ENCODE data around the gene ZNF526. TPM values are rescaled to one million over a fixed set of nuclear protein-coding genes. Genes with fewer than 3 reads are reported as not detected.
A peak's percentile ranks its signal among the peaks of the same experiment; 100 is the strongest.

The ZNF526 gene
- total and polyA plus RNA-seq, 5 experiments from 2014 or later: 3.9 to 20.1 (median 8.1) TPM

- no peak for ATAC-seq
- no peak for DNase-seq
- H3K27me3 Mint-ChIP-seq: no peaks in the 10 kb centered on the region
- peaks cover 0 to 29% (median 0%) of the 10 kb centered on the region in 3 donors for H3K36me3 Mint-ChIP-seq
- peak overlapping the region in 1 of 10 donors; percentile 4 for H3K27ac Mint-ChIP-seq
- POLR2A ChIA-PET: interaction anchor here (0.9 kb wide), 1 partner anchor 28 kb away, joined by 4 read pairs; no protein-coding TSS in a partner anchor
- no peaks in the 10 kb centered on the region for H3K9me3 Mint-ChIP-seq
- no peak overlapping the region for H3K4me3 Mint-ChIP-seq
- peaks cover 20 to 61% (median 40%) of the 10 kb centered on the region in 4 donors for H3K4me1 Mint-ChIP-seq
These were observed 52.4 kb downstream of the ZNF526 start for GRCh38 chr19:42272535-42272897.

GRCh38 chr19:42272989-42273406 lies 52.9 kb downstream of the ZNF526 start:
- H3K4me3 Mint-ChIP-seq: no peak overlapping the region
- POLR2A ChIA-PET: interaction anchor here (0.9 kb wide), 1 partner anchor 29 kb away, joined by 4 read pairs; no protein-coding TSS in a partner anchor
- H3K27ac Mint-ChIP-seq: peak overlapping the region in 1 of 10 donors; percentile 4
- DNase-seq (no peak), ATAC-seq (no peak)
- H3K9me3 Mint-ChIP-seq: no peaks in the 10 kb centered on the region
- H3K36me3 Mint-ChIP-seq: peaks cover 0 to 29% (median 0%) of the 10 kb centered on the region in 3 donors
- H3K4me1 Mint-ChIP-seq: peaks cover 21 to 58% (median 41%) of the 10 kb centered on the region in 4 donors
- no peaks in the 10 kb centered on the region for H3K27me3 Mint-ChIP-seq

GRCh38 chr19:42273407-42274064 lies 53.4 kb downstream of the ZNF526 start:
- Mint-ChIP-seq H3K9me3 (no peaks in the 10 kb centered on the region), H3K4me1 (peaks cover 27 to 61% (median 44%) of the 10 kb centered on the region in 4 donors), H3K4me3 (no peak overlapping the region), H3K36me3 (peaks cover 0 to 29% (median 0%) of the 10 kb centered on the region in 3 donors), H3K27ac (peak overlapping the region in 2 of 10 donors; percentile 33 to 35), H3K27me3 (no peaks in the 10 kb centered on the region)
- no peak for ATAC-seq
- POLR2A ChIA-PET: interaction anchor here (0.5 to 1.0 kb wide), 3 partner anchors 9 to 176 kb away, joined by 3 to 4 read pairs (median 3); no protein-coding TSS in a partner anchor
- DNase-seq: no peak

- POLR2A ChIA-PET: interaction anchor here (0.5 to 1.0 kb wide), 3 partner anchors 8 to 176 kb away, joined by 3 to 4 read pairs (median 4); no protein-coding TSS in a partner anchor
- Mint-ChIP-seq H3K27me3 (no peaks in the 10 kb centered on the region), H3K36me3 (peaks cover 0 to 29% (median 0%) of the 10 kb centered on the region in 3 donors), H3K4me3 (no peak overlapping the region), H3K4me1 (peaks cover 32 to 67% (median 50%) of the 10 kb centered on the region in 4 donors), H3K27ac (no peak overlapping the region), H3K9me3 (no peaks in the 10 kb centered on the region)
- DNase-seq: no peak
- ATAC-seq: no peak
These were observed 54.1 kb downstream of the ZNF526 start for GRCh38 chr19:42274065-42274682.

- Mint-ChIP-seq H3K27me3 (no peaks in the 10 kb centered on the region), H3K4me1 (peaks cover 35 to 67% (median 52%) of the 10 kb centered on the region in 4 donors), H3K4me3 (peak overlapping the region in 1 of 10 donors; percentile 75), H3K27ac (peak overlapping the region in 6 of 10 donors; percentile 15 to 60 (median 30)), H3K9me3 (no peaks in the 10 kb centered on the region), H3K36me3 (peaks cover 0 to 29% (median 0%) of the 10 kb centered on the region in 3 donors)
- POLR2A ChIA-PET: interaction anchor here (0.5 kb wide), 1 partner anchor 118 kb away, joined by 4 read pairs; no protein-coding TSS in a partner anchor
- DNase-seq (no peak), ATAC-seq (no peak)
These were observed 55.0 kb downstream of the ZNF526 start for GRCh38 chr19:42275103-42275502.

GRCh38 chr19:42275517-42275916 lies 55.4 kb downstream of the ZNF526 start:
- Mint-ChIP-seq H3K9me3 (no peaks in the 10 kb centered on the region), H3K4me3 (peak overlapping the region in 2 of 10 donors; percentile 4 to 75), H3K27ac (peak overlapping the region in 2 of 10 donors; percentile 14 to 48), H3K36me3 (peaks cover 0 to 29% (median 0%) of the 10 kb centered on the region in 3 donors), H3K4me1 (peaks cover 33 to 64% (median 51%) of the 10 kb centered on the region in 4 donors), H3K27me3 (no peaks in the 10 kb centered on the region)
- DNase-seq (no peak), ATAC-seq (no peak)
- POLR2A ChIA-PET: no interaction called here

- Mint-ChIP-seq H3K27ac (peak overlapping the region in 5 of 10 donors; percentile 14 to 70 (median 24)), H3K4me1 (peaks cover 29 to 58% (median 48%) of the 10 kb centered on the region in 4 donors), H3K36me3 (peaks cover 0 to 29% (median 0%) of the 10 kb centered on the region in 3 donors), H3K9me3 (no peaks in the 10 kb centered on the region), H3K4me3 (peak overlapping the region in 2 of 10 donors; percentile 22 to 68), H3K27me3 (no peaks in the 10 kb centered on the region)
- ATAC-seq: no peak
- POLR2A ChIA-PET: no interaction called here
- DNase-seq: no peak
These were observed 56.2 kb downstream of the ZNF526 start for GRCh38 chr19:42276284-42276683.

- DNase-seq (no peak), ATAC-seq (no peak)
- Mint-ChIP-seq H3K9me3 (no peaks in the 10 kb centered on the region), H3K36me3 (peaks cover 0 to 25% (median 0%) of the 10 kb centered on the region in 3 donors), H3K27ac (peak overlapping the region in 1 of 10 donors; percentile 29), H3K4me3 (peak overlapping the region in 1 of 10 donors; percentile 41), H3K27me3 (no peaks in the 10 kb centered on the region), H3K4me1 (peaks cover 29 to 57% (median 46%) of the 10 kb centered on the region in 4 donors)
- POLR2A ChIA-PET: interaction anchor here (6.6 kb wide), 1 partner anchor 30 kb away, joined by 121 read pairs; the partner anchor contains the start of gene GSK3A
These were observed 56.7 kb downstream of the ZNF526 start for GRCh38 chr19:42276821-42277220.

Other genes starting within 250 kb of the ZNF526 start
- gene ATP1A3, start 226.1 kb upstream of the ZNF526 start, total RNA-seq: 1 to 10 TPM; 3.4 to 6.2 TPM
- gene ATP1A3, start 226.1 kb upstream of the ZNF526 start, polyA plus RNA-seq: 1 to 10 TPM; 2.8 to 4.9 (median 2.8) TPM
- under 1 TPM; 0.25 to 0.34 TPM for gene GRIK5, start 150.1 kb upstream of the ZNF526 start, total RNA-seq
- not detected for gene GRIK5, start 150.1 kb upstream of the ZNF526 start, polyA plus RNA-seq
- gene ZNF574, start 144.1 kb upstream of the ZNF526 start, total RNA-seq: 10 to 100 TPM; 18.3 to 20.8 TPM
- gene ZNF574, start 144.1 kb upstream of the ZNF526 start, polyA plus RNA-seq: 10 to 100 TPM in 1 of 3 donors, 1 to 10 TPM in 2; 7.8 to 21.5 (median 8.0) TPM
- gene POU2F2, start 87.9 kb upstream of the ZNF526 start, total RNA-seq: 10 to 100 TPM; 85.0 to 88.5 TPM
- 1 to 10 TPM; 2.4 to 6.6 (median 4.7) TPM for gene POU2F2, start 87.9 kb upstream of the ZNF526 start, polyA plus RNA-seq
- gene DEDD2, start 2.6 kb upstream of the ZNF526 start, total RNA-seq: 10 to 100 TPM; 56.5 to 58.7 TPM
- gene DEDD2, start 2.6 kb upstream of the ZNF526 start, polyA plus RNA-seq: 100 to 1,000 TPM; 117 to 149 (median 133) TPM
- 10 to 100 TPM; 27.1 to 28.1 TPM for gene GSK3A, start 22.3 kb downstream of the ZNF526 start, total RNA-seq
- gene GSK3A, start 22.3 kb downstream of the ZNF526 start, polyA plus RNA-seq: 10 to 100 TPM in 2 of 3 donors, 1 to 10 TPM in 1; 9.9 to 19.3 (median 12.8) TPM
- gene ERF, start 34.8 kb downstream of the ZNF526 start, total RNA-seq: 10 to 100 TPM; 41.0 to 47.3 TPM
- gene ERF, start 34.8 kb downstream of the ZNF526 start, polyA plus RNA-seq: 1 to 10 TPM; 2.8 to 6.2 (median 4.6) TPM
- 10 to 100 TPM; 84.7 to 87.4 TPM for gene CIC, start 48.9 kb downstream of the ZNF526 start, total RNA-seq
- gene CIC, start 48.9 kb downstream of the ZNF526 start, polyA plus RNA-seq: 1 to 10 TPM in 2 of 3 donors, under 1 TPM in 1; 0.43 to 1.8 (median 1.3) TPM
- under 1 TPM in 1 of 2 experiments, not detected in 1; 0.25 TPM for gene PRR19, start 81.8 kb downstream of the ZNF526 start, total RNA-seq
- under 1 TPM in 2 of 3 donors, not detected in 1; 0.32 to 0.49 TPM for gene PRR19, start 81.8 kb downstream of the ZNF526 start, polyA plus RNA-seq
- gene PAFAH1B3, start 82.3 kb downstream of the ZNF526 start, total RNA-seq: 10 to 100 TPM; 15.4 to 17.7 TPM
- gene PAFAH1B3, start 82.3 kb downstream of the ZNF526 start, polyA plus RNA-seq: 10 to 100 TPM; 38.4 to 48.1 (median 43.6) TPM
- not detected for gene TMEM145, start 93.0 kb downstream of the ZNF526 start, total RNA-seq
- not detected for gene TMEM145, start 93.0 kb downstream of the ZNF526 start, polyA plus RNA-seq
- gene MEGF8, start 105.3 kb downstream of the ZNF526 start, total RNA-seq: 10 to 100 TPM in 1 of 2 experiments, 1 to 10 TPM in 1; 9.2 to 10.2 TPM
- gene MEGF8, start 105.3 kb downstream of the ZNF526 start, polyA plus RNA-seq: under 1 TPM; 0.23 to 0.57 (median 0.34) TPM
- gene CNFN, start 170.0 kb downstream of the ZNF526 start, total RNA-seq: not detected
- under 1 TPM; 0.44 to 0.88 (median 0.68) TPM for gene CNFN, start 170.0 kb downstream of the ZNF526 start, polyA plus RNA-seq
- gene LIPE, start 207.1 kb downstream of the ZNF526 start, total RNA-seq: 10 to 100 TPM; 29.5 TPM
- 1 to 10 TPM; 4.2 to 9.6 (median 8.0) TPM for gene LIPE, start 207.1 kb downstream of the ZNF526 start, polyA plus RNA-seq
- not detected for gene CXCL17, start 222.6 kb downstream of the ZNF526 start, total RNA-seq
- gene CXCL17, start 222.6 kb downstream of the ZNF526 start, polyA plus RNA-seq: not detected